ENCODE measurements around the gene ERC1. TPM values are rescaled to one million over a fixed set of nuclear protein-coding genes. Genes with fewer than 3 reads are reported as not detected.

The ERC1 gene
- total and polyA plus RNA-seq, 2 of the 4 experiments (the other 2 are of a cell fraction), result 11.6 to 25.6 TPM

DNA sequence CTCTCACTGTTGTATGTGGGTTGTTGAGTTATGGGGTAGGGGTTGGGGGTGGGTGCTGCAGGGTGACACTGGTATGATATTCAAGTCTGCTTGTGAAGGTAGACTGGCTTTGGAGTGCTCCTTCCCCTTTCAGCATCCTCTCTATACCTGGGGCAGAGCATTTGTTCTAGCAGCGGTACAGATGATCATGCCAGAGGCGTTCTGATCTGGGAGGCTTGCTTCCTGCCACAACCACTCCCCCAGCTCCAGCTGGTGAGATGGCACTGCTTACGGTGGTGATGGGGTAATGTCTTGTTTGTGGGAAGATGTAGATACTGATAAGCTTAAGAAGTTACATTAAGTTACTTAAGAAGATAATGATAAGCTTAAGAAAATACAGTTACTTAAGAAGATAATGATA is 131.8 kb downstream of the ERC1 start (continued):
- TF ChIP-seq RAD21 (IDR thresholded peaks at IDR 0.05; ENCODE audit: low read length) (no peak), NFE2L2 (IDR thresholded peaks at IDR 0.05; ENCODE audit: low read depth, low read length) (no peak), BHLHE40 (IDR thresholded peaks at IDR 0.05; ENCODE audit: low read depth, low read length) (no peak)

GRCh38 chr12:1126091-1126490 is 135.1 kb downstream of the ERC1 start:
- TF ChIP-seq MAZ (IDR thresholded peaks at IDR 0.05; ENCODE audit: borderline replicate concordance, low read depth, low read length) (no peak), MAFK (IDR thresholded peaks at IDR 0.05; ENCODE audit: low read depth, low read length) (no peak), CEBPB (IDR thresholded peaks at IDR 0.05; ENCODE audit: low read depth, low read length) (no peak), POLR2A (IDR thresholded peaks at IDR 0.05; ENCODE audit: low read depth, low read length) (no peak)
- no peak overlapping the region for H3K4ac ChIP-seq (ENCODE audit: low read depth, low read length)
- no peak overlapping the region for H2BK15ac ChIP-seq (ENCODE audit: low read depth, low read length)
- H3K36me3 ChIP-seq (ENCODE audit: control insufficient read depth, insufficient read depth, low read length), result no peaks in the 10 kb centered on the region
- H2AK9ac ChIP-seq (replicated peaks; ENCODE audit: low read depth, low read length, poor library complexity), result no peak overlapping the region
- CTCF ChIA-PET, result interaction anchor here (0.6 kb wide), 1 partner anchor 136 kb away, joined by 5 read pairs; no protein-coding TSS in a partner anchor
- no peak overlapping the region for H4K91ac ChIP-seq (ENCODE audit: insufficient read depth, low read depth, low read length)
- no peak overlapping the region for H3K14ac ChIP-seq (replicated peaks; ENCODE audit: low read depth, low read length)
- POLR2A ChIA-PET (ENCODE audit: unreplicated experiment), result no interaction called here
- no peak overlapping the region for H3K18ac ChIP-seq (ENCODE audit: low read depth, low read length)
- H4K5ac ChIP-seq (ENCODE audit: low read depth, low read length), result no peak overlapping the region
- no peaks in the 10 kb centered on the region for H4K20me1 ChIP-seq (ENCODE audit: insufficient read depth, low read length)
- no peaks in the 10 kb centered on the region for H3K9me3 ChIP-seq (ENCODE audit: control insufficient read depth, insufficient read depth, low read length)
- H2AK5ac ChIP-seq (ENCODE audit: low read depth, low read length), result no peak overlapping the region
- dilution Hi-C loops (cut with HindIII; ENCODE audit: low sequenced_read_pairs, unreplicated experiment), result no loop called here
- no peak overlapping the region for H3K4me3 ChIP-seq (ENCODE audit: insufficient read depth, low read depth, low read length)
- no peak overlapping the region for H3K9ac ChIP-seq (ENCODE audit: low read depth, low read length)
- no peak overlapping the region for H2BK5ac ChIP-seq (ENCODE audit: low read depth, low read length, poor library complexity, severe bottlenecking)
- 0 out of 2 replicates have a peak, but pooled peaks cover 4% of the 10 kb centered on the region for H3K9me1 ChIP-seq (ENCODE audit: insufficient read depth, low read length)
- no peak overlapping the region for H2AFZ ChIP-seq (replicated peaks; ENCODE audit: low read length, poor library complexity)
- no TSS peak for BruUV-seq (replicated peaks)
- no peak for DNase-seq
- no peak overlapping the region for H3K4me2 ChIP-seq (ENCODE audit: low read depth, low read length)
- peaks cover 0 to 10% of the 10 kb centered on the region in 2 experiments; a peak in 2 of 4 replicates for H3K79me1 ChIP-seq (ENCODE audit: low read depth in 1 of 2, low read length in 2 of 2)
- in situ Hi-C loops (cut with MboI; ENCODE audit: low sequenced_read_pairs), result no loop called here
- no peak overlapping the region for H2BK20ac ChIP-seq (ENCODE audit: low read depth, low read length)
- no peak overlapping the region for H3K27ac ChIP-seq (ENCODE audit: insufficient read depth, low read length)
- no peaks in the 10 kb centered on the region for H3K27me3 ChIP-seq (ENCODE audit: control insufficient read depth, insufficient read depth, low read length)
- no peak overlapping the region for H4K8ac ChIP-seq (ENCODE audit: low read depth in 2 of 2, low read length in 2 of 2)
- H3K23ac ChIP-seq (ENCODE audit: low read depth, low read length), result no peak overlapping the region
- WGBS, 2 experiments (ENCODE audit: extremely low coverage in 2 of 2, insufficient read length in 1 of 2), result no CpG with 5 or more reads among the region's 2 CpGs
- intact Hi-C loops (cut with micrococcal nuclease), result no loop called here
- ATAC-seq (ENCODE audit: low read depth), result no peak
- no peak overlapping the region for H3K56ac ChIP-seq (ENCODE audit: extremely low read depth, insufficient read depth, low read length)
- H2BK120ac ChIP-seq (ENCODE audit: low read depth, low read length), result no peak overlapping the region
- no peaks in the 10 kb centered on the region for H3K4me1 ChIP-seq (ENCODE audit: control insufficient read depth, insufficient read depth, low read length)
